ENCODE measurements around the gene MTCL1. TPM values are rescaled to one million over a fixed set of nuclear protein-coding genes. Genes with fewer than 3 reads are reported as not detected.

MTCL1 gene
- total RNA-seq (10 to 100 TPM in 4 of 9 donors, 1 to 10 TPM in 5; 4.7 to 17.7 (median 9.7) TPM), polyA plus RNA-seq (1 to 10 TPM; 5.3 to 9.5 TPM)
- long read RNA-seq, donor 1, partial matches to known transcripts, result 5 of 7 reads
- long read RNA-seq, donor 1, other reads (novel, unspliced or antisense), result 2 of 7 reads
- long read RNA-seq, donor 2, partial matches to known transcripts, result 1 of 7 reads
- long read RNA-seq, donor 2, other reads (novel, unspliced or antisense), result 6 of 7 reads
- long read RNA-seq, donor 3, partial matches to known transcripts, result 1 of 7 reads
- long read RNA-seq, donor 3, other reads (novel, unspliced or antisense), result 4 of 7 reads

DNA sequence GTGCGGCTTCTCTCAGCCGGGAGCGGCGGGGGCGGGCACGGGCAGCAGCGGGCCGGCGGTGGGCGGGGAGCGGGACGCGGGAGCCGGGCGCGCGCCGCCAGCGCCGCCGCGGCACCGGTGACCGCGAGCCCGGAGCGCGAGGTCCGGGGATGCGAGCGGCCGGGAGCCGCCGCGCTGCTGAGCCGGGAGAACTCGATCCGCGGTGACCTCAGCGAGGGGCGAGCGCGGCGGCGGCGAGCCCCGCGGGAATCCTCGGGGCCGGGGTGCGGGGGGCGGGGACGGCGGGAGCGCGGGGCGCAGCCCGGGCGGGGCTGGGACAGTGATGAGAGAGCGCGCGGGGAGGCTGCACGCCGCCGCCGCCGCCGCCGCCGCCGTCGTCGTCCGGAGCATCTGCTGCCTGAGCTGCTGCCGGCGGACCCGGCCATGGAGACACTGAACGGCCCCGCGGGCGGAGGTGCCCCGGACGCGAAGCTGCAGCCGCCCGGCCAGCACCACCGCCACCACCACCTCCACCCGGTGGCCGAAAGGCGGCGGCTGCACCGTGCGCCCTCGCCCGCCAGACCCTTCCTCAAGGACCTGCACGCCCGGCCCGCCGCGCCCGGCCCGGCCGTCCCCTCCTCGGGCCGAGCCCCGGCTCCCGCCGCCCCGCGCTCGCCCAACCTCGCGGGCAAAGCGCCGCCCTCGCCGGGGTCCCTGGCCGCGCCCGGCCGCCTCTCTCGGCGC, at the start of gene MTCL1:
Gene MTCL1 (plus strand): TSS at position 319 of the 723 bp plus-strand sequence. CDS start 105 bp downstream, at position 424.
- Histone ChIP-seq H3K27ac (peak within 1 kb of the TSS; percentile 76 to 95 (median 90)), H3K4me3 (peak within 1 kb of the TSS; percentile 44 to 95 (median 70)), H3K27me3 (peaks cover 0 to 31% (median 0%) of the 10 kb centered on the region in 9 donors), H3K4me1 (peaks cover 0 to 31% (median 18%) of the 10 kb centered on the region in 12 donors), H3K36me3 (no peaks in the 10 kb centered on the region), H3K9me3 (no peaks in the 10 kb centered on the region)
- ATAC-seq, result peak in 2 of 4 donors; percentile 1 to 14
- 0 to 1% (median 1%) methylated on average over 11 to 122 of the region's 123 CpGs for WGBS, 4 donors
- intact Hi-C loops (cut with DNase I), result loop anchor here in 3 of 10 donors (10.0 kb wide), 2 partner anchors 359 to 439 kb away; no protein-coding TSS in a partner anchor
- DNase-seq, result peak; percentile 27 to 69 (median 36)
- no peak for TF ChIP-seq POLR2A (IDR thresholded peaks at IDR 0.05)
- TF ChIP-seq CTCF (IDR thresholded peaks at IDR 0.05), result no peak

GRCh38 chr18:8656232-8656631, 49.1 kb upstream of the MTCL1 start:
- TF ChIP-seq POLR2A (IDR thresholded peaks at IDR 0.05), result no peak
- no peak for TF ChIP-seq CTCF (IDR thresholded peaks at IDR 0.05)
- ATAC-seq (no peak), DNase-seq (no peak)
- 72 to 81% (median 79%) methylated on average over 6 of the region's 6 CpGs for WGBS, 4 donors
- H3K27ac ChIP-seq, result no peak overlapping the region
- no peaks in the 10 kb centered on the region for H3K36me3 ChIP-seq
- H3K27me3 ChIP-seq, result peaks cover 0 to 8% (median 0%) of the 10 kb centered on the region in 9 donors
- no peak overlapping the region for H3K4me3 ChIP-seq
- intact Hi-C loops (cut with DNase I), result loop anchor here in 8 of 10 donors (5.0 to 10.0 kb wide), 3 partner anchors 329 to 399 kb away; no protein-coding TSS in a partner anchor
- no peaks in the 10 kb centered on the region for H3K9me3 ChIP-seq
- H3K4me1 ChIP-seq, result peaks cover 0 to 6% (median 0%) of the 10 kb centered on the region in 12 donors

- H3K4me1 ChIP-seq, result peaks cover 0 to 7% (median 0%) of the 10 kb centered on the region in 12 donors
- 73 to 75% (median 73%) methylated on average over 13 to 14 of the region's 14 CpGs for WGBS, 4 donors
- DNase-seq (no peak), ATAC-seq (no peak)
- intact Hi-C loops (cut with DNase I), result loop anchor here in 8 of 10 donors (5.0 to 10.0 kb wide), 3 partner anchors 328 to 398 kb away; no protein-coding TSS in a partner anchor
- no peaks in the 10 kb centered on the region for H3K36me3 ChIP-seq
- no peak overlapping the region for H3K4me3 ChIP-seq
- H3K27ac ChIP-seq, result no peak overlapping the region
- H3K9me3 ChIP-seq, result no peaks in the 10 kb centered on the region
- H3K27me3 ChIP-seq, result peaks cover 0 to 7% (median 4%) of the 10 kb centered on the region in 9 donors
- TF ChIP-seq CTCF (IDR thresholded peaks at IDR 0.05) (no peak), POLR2A (IDR thresholded peaks at IDR 0.05) (no peak)
Measured at GRCh38 chr18:8657050-8657820, 48.1 kb upstream of the MTCL1 start.

Measured in heart left ventricle (tissue), 16 donors.